H1 (cell line): ENCODE measurements around the gene GTF2E1. TPM values are rescaled to one million over a fixed set of nuclear protein-coding genes. Genes with fewer than 3 reads are reported as not detected.

Source experiments
- CTCF ChIA-PET: fragments of 300-600 bp; sonication (Branson Sonifier 250); formaldehyde crosslinking; loops from one replicate; lab custom pipeline; 2021; ENCODE audit not compliant: partially characterized antibody; lab: Charles Lee
- POLR2A ChIA-PET: fragments of 300-600 bp; sonication (Branson Sonifier 250); formaldehyde crosslinking; loops from one replicate; lab custom pipeline; 2021; ENCODE audit warnings: inconsistent platforms; ENCODE audit not compliant: partially characterized antibody; lab: Charles Lee
- DNase-seq, 2 experiments: peaks; one replicate each; pipeline versions ENCODE4 v3.0.0 to v3.0.0-alpha.2; 2010 to 2022; ENCODE audit warnings: low spot score in 2 of 2, low read depth in 1 of 2, mixed read lengths in 1 of 2
- FAIRE-seq: peaks from 2 replicates; lab custom pipeline; 2011; peaks lifted over from hg19 to GRCh38; lab: Jason Lieb, UNC
- H2AFZ ChIP-seq: 2 replicates; pipeline ENCODE4 v1.8.1; 2012; ENCODE audit warnings: low read length, inconsistent platforms
- H2AK5ac ChIP-seq: 2 replicates; pipeline ENCODE4 v1.6.1; 2013; ENCODE audit warnings: low read depth, low read length
- H2BK120ac ChIP-seq: replicated peaks from 2 replicates; pipeline ENCODE3; 2013; ENCODE audit warnings: low read depth, low read length, inconsistent platforms
- H2BK12ac ChIP-seq: 2 replicates; pipeline ENCODE4 v1.6.1; 2013; ENCODE audit warnings: low read depth, low read length
- H2BK15ac ChIP-seq: 2 replicates; pipeline ENCODE4 v1.6.1; 2013; ENCODE audit warnings: low read length
- H2BK20ac ChIP-seq: 2 replicates; pipeline ENCODE4 v1.6.1; 2013; ENCODE audit warnings: low read length
- H2BK5ac ChIP-seq: 2 replicates; pipeline ENCODE4 v1.6.1; 2013; ENCODE audit warnings: low read depth, low read length
- H3K14ac ChIP-seq: 2 replicates; pipeline ENCODE4 v1.6.1; 2013; ENCODE audit warnings: inconsistent platforms; ENCODE audit not compliant: insufficient read length
- H3K18ac ChIP-seq: 2 replicates; pipeline ENCODE4 v1.6.1; 2013; ENCODE audit warnings: low read length; ENCODE audit errors: extremely low read depth
- H3K23ac ChIP-seq: 2 replicates; pipeline ENCODE4 v1.6.1; 2013; ENCODE audit warnings: inconsistent platforms; ENCODE audit not compliant: insufficient read length
- H3K23me2 ChIP-seq: 2 replicates; pipeline ENCODE4 v1.6.1; 2013; ENCODE audit warnings: low read depth, low read length
- H3K27ac ChIP-seq: 2 replicates; pipeline ENCODE4 v1.6.1; 2011; ENCODE audit warnings: low read depth, low read length, inconsistent platforms
- H3K27me3 ChIP-seq, 4 experiments: replicated peaks in 1 of 4; 1 replicate in 1 of 4; 2 replicates in 3 of 4; pipeline versions ENCODE4 v1.6.1 to v1.8.1; 2011 to 2013; ENCODE audit warnings: low read length in 3 of 4, mild to moderate bottlenecking in 3 of 4, inconsistent platforms in 2 of 4, mixed read lengths in 2 of 4, moderate library complexity in 1 of 4; ENCODE audit not compliant: control insufficient read depth in 3 of 4, insufficient read depth in 3 of 4; ENCODE audit errors: extremely low read depth in 1 of 4
- H3K36me3 ChIP-seq, 4 experiments: 2 replicates each; pipeline versions ENCODE4 v1.6.1 to v1.8.1; 2011 to 2013; ENCODE audit warnings: mild to moderate bottlenecking in 4 of 4, low read length in 3 of 4, moderate library complexity in 2 of 4, control low read depth in 1 of 4, inconsistent platforms in 1 of 4; ENCODE audit not compliant: insufficient read depth in 4 of 4, control insufficient read depth in 2 of 4
- H3K4ac ChIP-seq: replicated peaks from 2 replicates; pipeline ENCODE3; 2013; ENCODE audit warnings: low read length, low read depth, mixed read lengths, inconsistent platforms; ENCODE audit not compliant: insufficient read length
- H3K4me1 ChIP-seq, 4 experiments: replicated peaks in 1 of 4; 1 replicate in 1 of 4; 2 replicates in 3 of 4; pipeline versions ENCODE4 v1.6.1 to v1.8.1; 2011 to 2013; ENCODE audit warnings: low read length in 3 of 4, inconsistent platforms in 2 of 4, mixed read lengths in 1 of 4; ENCODE audit not compliant: insufficient read depth in 4 of 4, control insufficient read depth in 3 of 4
- H3K4me2 ChIP-seq, 2 experiments: 2 replicates each; pipeline versions ENCODE4 v1.6.1 to v1.8.1; 2011 to 2013; ENCODE audit warnings: low read depth in 2 of 2, low read length in 2 of 2, control low read depth in 1 of 2, inconsistent platforms in 1 of 2, mild to moderate bottlenecking in 1 of 2; ENCODE audit not compliant: insufficient read depth in 1 of 2
- H3K4me3 ChIP-seq, 4 experiments: fragments of 200-600, 300-600 bp in 1 of 4; sonication (generic), shearing (Covaris generic), sonication (Bioruptor Twin) in 1 of 4; 2 replicates each; pipeline versions ENCODE4 v1.5.1 to v1.8.1; 2011 to 2016; ENCODE audit warnings: low read length in 4 of 4, low read depth in 3 of 4, control low read depth in 2 of 4, inconsistent platforms in 2 of 4, mild to moderate bottlenecking in 2 of 4, mixed read lengths in 1 of 4, moderate library complexity in 1 of 4; ENCODE audit not compliant: insufficient read depth in 2 of 4; ENCODE audit errors: extremely low read depth in 1 of 4
- H3K56ac ChIP-seq: replicated peaks from 2 replicates; pipeline ENCODE3; 2013; ENCODE audit warnings: low read depth, mild to moderate bottlenecking, mixed read lengths, low read length, inconsistent platforms; ENCODE audit not compliant: insufficient read length
- H3K79me1 ChIP-seq: 2 replicates; pipeline ENCODE4 v1.6.1; 2013; ENCODE audit warnings: low read depth, low read length, control low read depth
- H3K79me2 ChIP-seq, 2 experiments: 2 replicates each; pipeline versions ENCODE4 v1.6.1 to v1.8.1; 2012 to 2013; ENCODE audit warnings: low read length in 2 of 2, mild to moderate bottlenecking in 2 of 2, inconsistent platforms in 1 of 2; ENCODE audit not compliant: insufficient read depth in 2 of 2, control insufficient read depth in 1 of 2
- H3K9ac ChIP-seq, 4 experiments: replicated peaks in 1 of 4; 1 replicate in 1 of 4; 2 replicates in 3 of 4; pipeline versions ENCODE4 v1.6.1 to v1.8.1; 2011 to 2013; ENCODE audit warnings: low read depth in 3 of 4, low read length in 3 of 4, control low read depth in 2 of 4, mild to moderate bottlenecking in 2 of 4, moderate library complexity in 2 of 4, inconsistent platforms in 1 of 4; ENCODE audit errors: extremely low read depth in 1 of 4
- H3K9me3 ChIP-seq, 2 experiments: 2 replicates each; pipeline versions ENCODE4 v1.6.1 to v1.8.1; 2012 to 2013; ENCODE audit warnings: mild to moderate bottlenecking in 2 of 2, moderate library complexity in 2 of 2, control low read depth in 1 of 2, inconsistent platforms in 1 of 2, low read depth in 1 of 2, low read length in 1 of 2, mixed read lengths in 1 of 2; ENCODE audit not compliant: insufficient read depth in 2 of 2
- H4K20me1 ChIP-seq, 2 experiments: replicated peaks in 1 of 2; 2 replicates each; pipeline versions ENCODE3 to v1.8.1; 2011 to 2013; ENCODE audit warnings: inconsistent platforms in 2 of 2, low read length in 2 of 2, mild to moderate bottlenecking in 1 of 2; ENCODE audit not compliant: insufficient read depth in 2 of 2, control insufficient read depth in 1 of 2
- H4K5ac ChIP-seq: 2 replicates; pipeline ENCODE4 v1.6.1; 2013; ENCODE audit warnings: low read length, low read depth, mixed read lengths, inconsistent platforms; ENCODE audit not compliant: insufficient read length
- H4K8ac ChIP-seq: 2 replicates; pipeline ENCODE4 v1.8.0; 2013; ENCODE audit warnings: mild to moderate bottlenecking, moderate library complexity, low read length, inconsistent platforms; ENCODE audit not compliant: insufficient read depth; ENCODE audit errors: extremely low read depth
- H4K91ac ChIP-seq: replicated peaks from 2 replicates; pipeline ENCODE3; 2013; ENCODE audit warnings: low read length, mixed read lengths, inconsistent platforms; ENCODE audit not compliant: insufficient read length
- CREB1 ChIP-seq: IDR thresholded peaks from 2 replicates; pipeline ENCODE4 v1.6.1; 2012; ENCODE audit warnings: inconsistent platforms
- CTCF ChIP-seq, 3 experiments: IDR thresholded peaks; 1 replicate in 2 of 3; 2 replicates in 1 of 3; pipeline versions ENCODE4 v1.5.1 to v1.6.1; 2011; ENCODE audit warnings: low read length in 3 of 3, mild to moderate bottlenecking in 3 of 3, inconsistent platforms in 2 of 3, low read depth in 1 of 3, moderate library complexity in 1 of 3; ENCODE audit not compliant: insufficient read depth in 1 of 3; ENCODE audit errors: control extremely low read depth in 1 of 3
- SP2 ChIP-seq: IDR thresholded peaks from 2 replicates; pipeline ENCODE4 v1.6.1; 2012; ENCODE audit warnings: mild to moderate bottlenecking, low read length, inconsistent platforms
- WGBS, 2 experiments: shearing (Covaris generic) in 1 of 2; methylation state at CpG; one replicate each; pipeline versions ENCODE4 v1.1.6 to v1.1.7; 2013 to 2015; ENCODE audit warnings: low lambda C conversion rate in 2 of 2, mixed read lengths in 2 of 2, inconsistent platforms in 1 of 2, low coverage in 1 of 2, missing lambda C conversion rate in 1 of 2; ENCODE audit not compliant: insufficient replicate concordance in 2 of 2, insufficient coverage in 1 of 2, insufficient read length in 1 of 2; ENCODE audit errors: extremely low coverage in 1 of 2, missing lambda C conversion rate in 1 of 2; 5-methylcytosine and 5-hydroxymethylcytosine counted together
- polyA plus RNA-seq, 7 experiments: library from polyadenylated mRNA; depleted of rRNA in 3 of 7; stranded (reverse) in 5 of 7; unstranded in 2 of 7; fragments of >200 nt in 5 of 7; fragments of 200-250 nt in 2 of 7; gene quantifications; 1 replicate in 5 of 7; 2 replicates in 1 of 7; 4 replicates in 1 of 7; pipeline versions ENCODE4 v1.2.1 to v1.2.3, GENCODE V29; 2011 to 2013; ENCODE audit warnings: missing spikeins in 2 of 7, mixed read lengths in 2 of 7
- total RNA-seq: library from RNA; stranded (reverse); fragmentation: NEBNext Ultra II Directional; extraction: Animal tissue kit (Norgen Biotek cat#: 25700); gene quantifications from 2 replicates; pipeline ENCODE4 v1.2.1, GENCODE V29; 2021

Gene GTF2E1
- total and polyA plus RNA-seq, 2 of the 8 experiments (the other 6 are each of a cell fraction or from before 2014, with no cell fraction given) = 37.4 to 73.3 TPM

GRCh38 chr3:120778776-120779175, 36.2 kb downstream of the GTF2E1 start:
- Histone ChIP-seq H3K23ac (no peak overlapping the region), H3K56ac (no peak overlapping the region), H2AFZ (no peak overlapping the region), H2BK20ac (no peak overlapping the region), H2BK120ac (no peak overlapping the region), H3K18ac (no peak overlapping the region), H3K23me2 (no peaks in the 10 kb centered on the region), H2BK5ac (no peak overlapping the region), H3K27me3 (no peaks in the 10 kb centered on the region), H4K8ac (no peak overlapping the region), H3K79me1 (no peaks in the 10 kb centered on the region), H3K4me2 (no peak overlapping the region), H3K9ac (no peak overlapping the region), H3K14ac (no peak overlapping the region), H3K79me2 (no peaks in the 10 kb centered on the region), H3K9me3 (no peaks in the 10 kb centered on the region), H4K91ac (no peak overlapping the region), H3K36me3 (peaks cover 2 to 32% (median 20%) of the 10 kb centered on the region in 4 experiments; a peak in 6 of 8 replicates), H3K4ac (no peak overlapping the region), H2AK5ac (no peak overlapping the region)
- no peak for FAIRE-seq
- POLR2A ChIA-PET = no interaction called here
- DNase-seq = no peak
- 93% methylated on average over 3 of the region's 3 CpGs; no CpG with 5 or more reads in 1 of the 2 experiments for WGBS, 2 experiments
- TF ChIP-seq CREB1 = no peak
- no peak for TF ChIP-seq CTCF (IDR thresholded peaks at IDR 0.05; ENCODE audit: control extremely low read depth in 1 of 3, insufficient read depth in 1 of 3, low read depth in 1 of 3, low read length in 3 of 3)
- TF ChIP-seq SP2 = no peak
- TF ChIP-seq, all 59 proteins: peak for 0
- no peak overlapping the region for H2BK12ac ChIP-seq
- no peaks in the 10 kb centered on the region for H4K20me1 ChIP-seq
- no peak overlapping the region for H3K27ac ChIP-seq
- H2BK15ac ChIP-seq = no peak overlapping the region
- no peaks in the 10 kb centered on the region for H3K4me1 ChIP-seq
- no peak overlapping the region for H3K4me3 ChIP-seq
- H4K5ac ChIP-seq = no peak overlapping the region
- CTCF ChIA-PET = interaction anchor here (0.6 to 1.5 kb wide), 2 partner anchors 9 to 21 kb away, joined by 3 read pairs; no protein-coding TSS in a partner anchor
